Vagina (tissue), 2 donors: Measurements from ENCODE around the gene MAPK12. TPM values are rescaled to one million over a fixed set of nuclear protein-coding genes. Genes with fewer than 3 reads are reported as not detected.

Experiments
- DNase-seq, 2 donors: peaks; one replicate each; pipeline ENCODE4 v3.0.0-alpha.2; 2017; ENCODE audit errors: extremely low spot score in 2 of 2
- H3K27ac ChIP-seq: fragments of 200-600 bp; sonication (generic); one replicate; pipeline ENCODE4 v1.5.1; 2019
- H3K27me3 ChIP-seq: fragments of 200-600 bp; sonication (generic); one replicate; pipeline ENCODE4 v1.5.1; 2019
- H3K36me3 ChIP-seq, 2 donors: fragments of 200-600 bp; sonication (generic); one replicate each; pipeline ENCODE4 v1.5.1; 2017 to 2019
- H3K4me1 ChIP-seq: fragments of 200-600 bp; sonication (generic); one replicate; pipeline ENCODE4 v1.5.1; 2019
- H3K4me3 ChIP-seq, 2 donors: fragments of 200-600 bp; sonication (generic); 1 replicate in 1 of 2; 2 replicates in 1 of 2; pipeline ENCODE4 v1.5.1; 2016 to 2019
- H3K9me3 ChIP-seq: fragments of 200-600 bp; sonication (generic); one replicate; pipeline ENCODE4 v1.5.1; 2019
- CTCF ChIP-seq, 3 experiments: fragments of 450-650 bp in 2 of 3; fragments of 200-600 bp in 1 of 3; sonication (generic) in 1 of 3; IDR thresholded peaks; one replicate each; pipeline ENCODE4 v1.5.1; 2017 to 2019; ENCODE audit warnings: antibody characterized with exemption in 3 of 3, mild to moderate bottlenecking in 2 of 3, moderate library complexity in 2 of 3
- POLR2A ChIP-seq, 2 donors: fragments of 450-650 bp; IDR thresholded peaks; one replicate each; pipeline ENCODE4 v1.6.1; 2017; ENCODE audit warnings: antibody characterized with exemption in 2 of 2, mild to moderate bottlenecking in 2 of 2, moderate library complexity in 2 of 2
- POLR2AphosphoS5 ChIP-seq, 2 donors: sonication (generic); formaldehyde crosslinking; IDR thresholded peaks; one replicate each; pipeline ENCODE4 v1.9.0; 2017; ENCODE audit warnings: antibody characterized with exemption in 2 of 2, mild to moderate bottlenecking in 2 of 2, low read depth in 1 of 2; ENCODE audit not compliant: insufficient read depth in 1 of 2
- intact Hi-C: fragments of 100-400 bp; cut with DNase I; formaldehyde crosslinking; loops from one replicate; pipeline ENCODE4 v1.15.1; 2023
- total RNA-seq: library from RNA; depleted of rRNA; stranded (reverse); fragments of >200 nt; gene quantifications from one replicate; pipeline ENCODE4 v1.2.3, GENCODE V29; 2016

The MAPK12 gene
- total RNA-seq, 1 donor from 2014 or later = 15.0 TPM

GRCh38 chr22:50257041-50257440 is 4.4 kb downstream of the MAPK12 start:
- Histone ChIP-seq H3K27me3 (no peaks in the 10 kb centered on the region), H3K9me3 (no peaks in the 10 kb centered on the region), H3K36me3 (no peaks in the 10 kb centered on the region), H3K4me1 (peaks cover 15% of the 10 kb centered on the region), H3K27ac (no peak overlapping the region), H3K4me3 (no peak overlapping the region)
- TF ChIP-seq CTCF (IDR thresholded peaks at IDR 0.05) (no peak), POLR2A (IDR thresholded peaks at IDR 0.05) (no peak), POLR2AphosphoS5 (IDR thresholded peaks at IDR 0.05; ENCODE audit: insufficient read depth in 1 of 2, low read depth in 1 of 2) (no peak)
- intact Hi-C loops = no loop called here
- DNase-seq = no peak

- H3K27ac ChIP-seq = no peak overlapping the region
- no peak overlapping the region for H3K4me3 ChIP-seq
- no peaks in the 10 kb centered on the region for H3K27me3 ChIP-seq
- intact Hi-C loops = no loop called here
- DNase-seq = no peak
- TF ChIP-seq CTCF (IDR thresholded peaks at IDR 0.05) (no peak), POLR2AphosphoS5 (IDR thresholded peaks at IDR 0.05; ENCODE audit: insufficient read depth in 1 of 2, low read depth in 1 of 2) (no peak), POLR2A (IDR thresholded peaks at IDR 0.05) (no peak)
- no peaks in the 10 kb centered on the region for H3K36me3 ChIP-seq
- H3K4me1 ChIP-seq = peaks cover 18% of the 10 kb centered on the region
- no peaks in the 10 kb centered on the region for H3K9me3 ChIP-seq
Observed at GRCh38 chr22:50256258-50256862, 5.1 kb downstream of the MAPK12 start.

GRCh38 chr22:50255607-50256006 is 5.9 kb downstream of the MAPK12 start:
- intact Hi-C loops = no loop called here
- TF ChIP-seq POLR2A (IDR thresholded peaks at IDR 0.05) (no peak), CTCF (IDR thresholded peaks at IDR 0.05) (no peak), POLR2AphosphoS5 (IDR thresholded peaks at IDR 0.05; ENCODE audit: insufficient read depth in 1 of 2, low read depth in 1 of 2) (no peak)

GRCh38 chr22:50255099-50255498 is 6.4 kb downstream of the MAPK12 start:
- Histone ChIP-seq H3K9me3 (no peaks in the 10 kb centered on the region), H3K4me1 (peaks cover 20% of the 10 kb centered on the region), H3K27ac (no peak overlapping the region), H3K36me3 (no peaks in the 10 kb centered on the region), H3K4me3 (no peak overlapping the region), H3K27me3 (no peaks in the 10 kb centered on the region)
- TF ChIP-seq POLR2A (IDR thresholded peaks at IDR 0.05) (no peak), CTCF (IDR thresholded peaks at IDR 0.05) (no peak)
- no peak for DNase-seq
- intact Hi-C loops = no loop called here

More at GRCh38 chr22:50255607-50256006, 5.9 kb downstream of the MAPK12 start:
- no peaks in the 10 kb centered on the region for H3K27me3 ChIP-seq
- H3K36me3 ChIP-seq = no peaks in the 10 kb centered on the region
- H3K9me3 ChIP-seq = no peaks in the 10 kb centered on the region
- no peak overlapping the region for H3K27ac ChIP-seq
- peaks cover 20% of the 10 kb centered on the region for H3K4me1 ChIP-seq
- DNase-seq = no peak
- no peak overlapping the region for H3K4me3 ChIP-seq

GRCh38 chr22:50253941-50254340 is 7.5 kb downstream of the MAPK12 start:
- TF ChIP-seq POLR2AphosphoS5 (IDR thresholded peaks at IDR 0.05; ENCODE audit: insufficient read depth in 1 of 2, low read depth in 1 of 2) = no peak
- TF ChIP-seq POLR2A (IDR thresholded peaks at IDR 0.05) = no peak
- intact Hi-C loops = loop anchor here (5.0 kb wide), 2 partner anchors 73 to 88 kb away; partner anchors contain the start of genes DENND6B and PPP6R2
- H3K4me3 ChIP-seq = no peak overlapping the region
- H3K9me3 ChIP-seq = no peaks in the 10 kb centered on the region
- H3K27ac ChIP-seq = no peak overlapping the region
- peaks cover 30% of the 10 kb centered on the region for H3K4me1 ChIP-seq
- no peak for DNase-seq
- H3K27me3 ChIP-seq = no peaks in the 10 kb centered on the region
- no peaks in the 10 kb centered on the region for H3K36me3 ChIP-seq
